ENCODE measurements around the gene CLTCL1.

CLTCL1 gene

GRCh38 chr22:19176175-19176643, 115.3 kb downstream of the CLTCL1 start:
- Histone ChIP-seq H3K9me3 (ENCODE audit: insufficient read depth, low read depth, low read length) (no peaks in the 10 kb centered on the region), H3K9ac (ENCODE audit: low read depth, low read length) (peak overlapping the region; percentile 51; the same call in 1 of the 2 replicates), H3K36me3 (ENCODE audit: insufficient read depth, low read depth, low read length) (peaks cover 14% of the 10 kb centered on the region; the same call in 1 of the 2 replicates), H3K27me3 (ENCODE audit: insufficient read depth, low read length) (no peaks in the 10 kb centered on the region), H3K4me3 (ENCODE audit: low read length) (no peak overlapping the region; the same call in 1 of the 2 replicates), H3K4me1 (ENCODE audit: insufficient read depth, low read length) (peaks cover 28% of the 10 kb centered on the region), H3K27ac (ENCODE audit: low read length) (no peak overlapping the region)

- Histone ChIP-seq H3K36me3 (ENCODE audit: insufficient read depth, low read depth, low read length) (peaks cover 14% of the 10 kb centered on the region; the same call in 1 of the 2 replicates), H3K4me3 (ENCODE audit: low read length) (no peak overlapping the region), H3K9me3 (ENCODE audit: insufficient read depth, low read depth, low read length) (no peaks in the 10 kb centered on the region), H3K27me3 (ENCODE audit: insufficient read depth, low read length) (peaks cover 5% of the 10 kb centered on the region), H3K4me1 (ENCODE audit: insufficient read depth, low read length) (peaks cover 30% of the 10 kb centered on the region), H3K27ac (ENCODE audit: low read length) (no peak overlapping the region), H3K9ac (ENCODE audit: low read depth, low read length) (peak overlapping the region; percentile 21; the same call in 1 of the 2 replicates)
These were observed 115.8 kb downstream of the CLTCL1 start for GRCh38 chr22:19175602-19176174.

DNA sequence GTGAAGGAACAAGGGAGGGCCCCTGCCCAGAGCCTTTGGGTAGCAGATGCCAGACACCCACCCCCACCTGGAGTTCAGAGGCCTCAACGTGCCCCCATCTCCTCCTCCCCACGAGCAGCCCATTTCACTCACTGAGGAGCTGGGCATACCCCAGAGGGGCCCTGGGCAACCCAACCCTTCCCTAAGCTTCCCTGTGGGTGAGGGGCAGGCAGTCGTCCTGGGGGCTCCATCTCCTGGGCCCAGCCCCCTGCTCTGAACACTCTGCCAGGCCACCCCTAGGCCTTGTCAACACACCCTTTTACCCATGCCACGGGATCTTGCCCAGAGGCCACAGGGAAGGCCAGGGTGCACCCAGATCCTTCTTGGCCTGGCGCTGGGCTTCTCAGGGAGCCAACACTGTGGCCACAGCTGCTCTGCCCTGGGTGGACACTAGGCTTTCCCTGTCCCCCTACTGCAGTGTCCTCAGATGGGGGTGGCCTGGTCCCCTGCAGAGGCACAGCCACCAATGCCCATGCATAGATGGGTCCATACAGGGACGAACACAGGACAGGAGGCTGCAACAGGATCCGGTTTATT, 116.4 kb downstream of the CLTCL1 start:
- no peaks in the 10 kb centered on the region for H3K9me3 ChIP-seq (ENCODE audit: insufficient read depth, low read depth, low read length)
- H3K4me3 ChIP-seq (ENCODE audit: low read length) = no peak overlapping the region
- H3K27ac ChIP-seq (ENCODE audit: low read length) = no peak overlapping the region
- H3K27me3 ChIP-seq (ENCODE audit: insufficient read depth, low read length) = peaks cover 10% of the 10 kb centered on the region
- no peak overlapping the region; the same call in 1 of the 2 replicates for H3K9ac ChIP-seq (ENCODE audit: low read depth, low read length)
- H3K36me3 ChIP-seq (ENCODE audit: insufficient read depth, low read depth, low read length) = peaks cover 14% of the 10 kb centered on the region; the same call in 1 of the 2 replicates
- peaks cover 31% of the 10 kb centered on the region for H3K4me1 ChIP-seq (ENCODE audit: insufficient read depth, low read length)

- peaks cover 18% of the 10 kb centered on the region for H3K27me3 ChIP-seq (ENCODE audit: insufficient read depth, low read length)
- H3K9ac ChIP-seq (ENCODE audit: low read depth, low read length) = peak overlapping the region; percentile 4; the same call in 1 of the 2 replicates
- H3K36me3 ChIP-seq (ENCODE audit: insufficient read depth, low read depth, low read length) = peaks cover 14% of the 10 kb centered on the region; the same call in 1 of the 2 replicates
- H3K4me1 ChIP-seq (ENCODE audit: insufficient read depth, low read length) = peaks cover 27% of the 10 kb centered on the region
- no peak overlapping the region for H3K4me3 ChIP-seq (ENCODE audit: low read length)
- H3K9me3 ChIP-seq (ENCODE audit: insufficient read depth, low read depth, low read length) = no peaks in the 10 kb centered on the region
- H3K27ac ChIP-seq (ENCODE audit: low read length) = no peak overlapping the region
These were observed 117.2 kb downstream of the CLTCL1 start for GRCh38 chr22:19174106-19175025.

DNA sequence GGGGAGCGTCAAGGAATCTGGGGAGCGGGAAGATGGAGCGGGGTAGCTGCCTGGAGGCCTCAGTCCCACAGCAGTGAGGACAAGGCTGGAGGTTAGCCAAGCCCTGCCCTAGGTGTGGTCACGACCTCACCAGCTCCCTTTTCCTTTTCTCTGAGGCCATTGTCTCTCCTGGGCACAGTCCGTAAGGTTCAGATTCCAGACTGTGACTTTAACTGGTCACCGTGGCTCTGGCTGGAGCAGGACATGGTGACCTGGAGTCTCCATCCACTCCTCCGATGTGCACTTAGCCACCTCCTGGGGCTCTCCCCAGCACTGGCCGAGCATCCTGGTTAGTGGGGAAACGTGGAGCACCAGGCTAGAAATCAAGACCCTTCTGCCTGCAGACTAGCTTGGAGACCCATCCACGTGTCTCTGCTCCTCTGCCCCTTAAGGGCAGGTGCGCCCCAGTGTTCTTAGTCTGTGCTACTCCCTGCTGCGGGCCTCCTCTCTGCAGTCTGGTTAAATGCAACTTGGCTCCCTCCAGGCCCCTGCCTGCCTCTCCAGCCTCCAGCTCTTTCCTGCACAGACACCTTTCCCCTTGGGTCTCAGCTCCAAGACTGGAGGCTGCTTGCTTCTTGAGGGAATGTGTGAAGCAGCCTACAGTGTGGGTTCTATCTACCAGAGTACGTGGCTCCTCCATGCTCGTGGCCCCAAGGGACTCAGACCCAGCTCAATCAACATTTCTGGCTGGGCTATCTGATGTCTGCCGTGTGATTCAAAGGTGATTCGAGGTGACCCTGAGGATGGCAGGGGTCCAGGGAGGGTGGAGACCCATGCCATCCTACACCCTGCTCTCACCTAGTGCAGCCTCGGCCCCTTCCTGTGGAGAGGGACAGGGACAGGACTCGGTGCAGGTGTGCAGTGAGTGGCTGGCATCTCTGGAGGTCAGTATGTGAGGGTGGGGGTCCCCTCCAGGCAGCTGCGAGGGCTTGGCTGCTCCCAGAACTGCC, 118.2 kb downstream of the CLTCL1 start:
- peak overlapping the region; percentile 96; the same call in 1 of the 2 replicates for H3K9ac ChIP-seq (ENCODE audit: low read depth, low read length)
- peak overlapping the region; percentile 99; the same call in 1 of the 2 replicates for H3K4me3 ChIP-seq (ENCODE audit: low read length)
- H3K36me3 ChIP-seq (ENCODE audit: insufficient read depth, low read depth, low read length) = peaks cover 14% of the 10 kb centered on the region; the same call in 1 of the 2 replicates
- H3K4me1 ChIP-seq (ENCODE audit: insufficient read depth, low read length) = peaks cover 27% of the 10 kb centered on the region
- H3K27ac ChIP-seq (ENCODE audit: low read length) = no peak overlapping the region
- no peaks in the 10 kb centered on the region for H3K9me3 ChIP-seq (ENCODE audit: insufficient read depth, low read depth, low read length)
- peaks cover 28% of the 10 kb centered on the region for H3K27me3 ChIP-seq (ENCODE audit: insufficient read depth, low read length)

DNA sequence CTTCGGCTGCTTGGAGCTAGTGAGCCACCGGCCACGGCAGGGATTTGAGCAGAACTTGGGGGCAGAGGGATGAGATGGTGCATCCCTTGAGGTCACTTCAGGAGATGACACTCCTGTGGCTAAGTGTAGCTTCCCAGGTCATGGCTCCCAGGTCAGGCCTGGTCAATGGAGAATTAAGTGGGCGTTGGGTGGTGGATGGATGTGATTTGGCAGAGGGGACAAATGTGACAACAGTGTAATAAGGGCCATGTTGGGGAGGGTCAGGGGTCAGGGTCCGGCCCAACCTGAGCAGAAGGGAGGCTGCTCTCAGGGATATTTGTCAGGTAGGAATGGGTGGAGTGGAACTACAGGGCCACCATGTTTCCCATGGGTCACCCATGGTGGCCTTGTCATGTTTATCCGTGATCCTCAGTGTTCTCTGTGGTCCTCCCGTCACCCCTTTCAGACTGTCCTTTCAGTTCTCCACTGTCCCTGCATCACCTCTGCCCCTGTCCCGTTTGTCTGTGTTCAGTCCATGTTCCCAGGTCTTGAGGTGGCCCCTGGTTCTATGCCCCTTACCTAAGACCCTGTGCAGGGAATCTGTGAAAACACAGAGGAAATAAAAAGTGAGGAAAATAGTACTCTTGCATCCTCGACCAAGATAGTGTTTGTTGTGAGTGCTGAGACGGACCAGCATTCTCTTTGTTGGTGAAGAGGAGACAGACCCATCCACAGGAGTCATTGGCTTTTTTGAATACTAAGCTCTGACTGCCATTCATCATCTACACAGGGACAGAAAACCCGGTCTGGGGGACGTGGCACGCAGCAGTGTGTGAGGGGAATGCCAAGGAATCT, 119.1 kb downstream of the CLTCL1 start:
- Histone ChIP-seq H3K9me3 (ENCODE audit: insufficient read depth, low read depth, low read length) (no peaks in the 10 kb centered on the region), H3K27me3 (ENCODE audit: insufficient read depth, low read length) (peaks cover 37% of the 10 kb centered on the region), H3K36me3 (ENCODE audit: insufficient read depth, low read depth, low read length) (peaks cover 14% of the 10 kb centered on the region; the same call in 1 of the 2 replicates), H3K9ac (ENCODE audit: low read depth, low read length) (peak overlapping the region; percentile 96; the same call in 1 of the 2 replicates), H3K4me1 (ENCODE audit: insufficient read depth, low read length) (peaks cover 27% of the 10 kb centered on the region), H3K4me3 (ENCODE audit: low read length) (peak overlapping the region; percentile 99), H3K27ac (ENCODE audit: low read length) (peak overlapping the region; percentile 66)

- no peak overlapping the region for H3K9ac ChIP-seq (ENCODE audit: low read depth, low read length)
- H3K27me3 ChIP-seq (ENCODE audit: insufficient read depth, low read length) = peaks cover 56% of the 10 kb centered on the region
- H3K36me3 ChIP-seq (ENCODE audit: insufficient read depth, low read depth, low read length) = no peaks in the 10 kb centered on the region
- H3K9me3 ChIP-seq (ENCODE audit: insufficient read depth, low read depth, low read length) = no peaks in the 10 kb centered on the region
- no peak overlapping the region for H3K27ac ChIP-seq (ENCODE audit: low read length)
- peaks cover 24% of the 10 kb centered on the region for H3K4me1 ChIP-seq (ENCODE audit: insufficient read depth, low read length)
- H3K4me3 ChIP-seq (ENCODE audit: low read length) = peak overlapping the region; percentile 61; the same call in 1 of the 2 replicates
These were observed 121.6 kb downstream of the CLTCL1 start for GRCh38 chr22:19169947-19170318.

GRCh38 chr22:19169002-19169946, 122.2 kb downstream of the CLTCL1 start:
- Histone ChIP-seq H3K4me1 (ENCODE audit: insufficient read depth, low read length) (peaks cover 17% of the 10 kb centered on the region), H3K36me3 (ENCODE audit: insufficient read depth, low read depth, low read length) (no peaks in the 10 kb centered on the region), H3K4me3 (ENCODE audit: low read length) (peak overlapping the region; percentile 61; the same call in 1 of the 2 replicates), H3K27me3 (ENCODE audit: insufficient read depth, low read length) (peaks cover 56% of the 10 kb centered on the region), H3K9ac (ENCODE audit: low read depth, low read length) (peak overlapping the region; percentile 37; the same call in 1 of the 2 replicates), H3K27ac (ENCODE audit: low read length) (no peak overlapping the region), H3K9me3 (ENCODE audit: insufficient read depth, low read depth, low read length) (no peaks in the 10 kb centered on the region)

DNA sequence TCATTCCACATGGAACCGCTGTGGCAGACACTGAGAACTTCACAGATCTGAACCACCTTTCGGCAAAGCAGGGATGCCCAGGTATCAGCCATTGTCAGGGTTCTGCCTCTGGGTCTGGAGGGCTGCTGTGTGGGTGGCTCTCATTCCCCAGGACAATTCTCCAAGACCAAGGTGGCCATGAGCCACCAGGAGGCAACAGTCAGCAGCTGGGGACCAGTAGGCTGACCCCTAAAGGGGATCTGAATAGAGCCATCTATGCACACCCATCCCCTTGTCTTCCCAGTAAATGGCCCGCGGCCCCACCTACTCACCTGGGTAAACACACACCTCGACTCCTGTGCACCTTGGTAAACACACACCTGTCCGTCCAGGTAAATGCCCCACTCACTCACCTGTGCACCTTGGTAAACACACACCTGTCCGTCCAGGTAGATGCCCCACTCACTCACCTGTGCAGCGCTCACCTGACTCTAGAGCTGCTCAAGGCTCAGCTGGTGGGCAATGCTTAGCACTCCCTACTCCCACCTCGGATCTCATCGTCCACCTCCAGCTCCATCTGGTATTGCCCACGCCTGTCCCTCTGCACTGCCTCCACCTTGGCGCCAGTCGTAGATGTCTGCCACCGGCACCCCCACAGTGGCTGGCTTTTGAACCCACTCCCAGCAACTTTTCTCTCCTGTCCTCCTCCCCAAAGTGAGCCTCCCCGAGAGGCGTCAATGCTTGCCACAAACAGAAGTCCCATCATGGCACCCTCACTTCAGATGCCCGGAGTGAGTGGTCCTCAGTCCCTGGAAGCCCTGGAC, 123.2 kb downstream of the CLTCL1 start:
- Histone ChIP-seq H3K27ac (ENCODE audit: low read length) (no peak overlapping the region), H3K36me3 (ENCODE audit: insufficient read depth, low read depth, low read length) (no peaks in the 10 kb centered on the region)

More for the DNA sequence above, 123.2 kb downstream of the CLTCL1 start:
- Histone ChIP-seq H3K4me1 (ENCODE audit: insufficient read depth, low read length) (peaks cover 10% of the 10 kb centered on the region; the same call in 1 of the 2 replicates), H3K4me3 (ENCODE audit: low read length) (no peak overlapping the region), H3K9ac (ENCODE audit: low read depth, low read length) (no peak overlapping the region), H3K9me3 (ENCODE audit: insufficient read depth, low read depth, low read length) (no peaks in the 10 kb centered on the region), H3K27me3 (ENCODE audit: insufficient read depth, low read length) (peaks cover 56% of the 10 kb centered on the region)

Data from iPS-20b (cell line).